AG04449 (cell line): Measurements from ENCODE around the gene AQP10.
"Not testable (repeated sequence)": the region's sequence is repeated elsewhere in the genome, so short reads cannot be mapped to it uniquely, and the experiment has no call there.

ENCODE experiments used
- CTCF ChIA-PET: fragments of 350-600 bp; formaldehyde crosslinking; extraction: SDS; loops from one replicate; lab custom pipeline; 2021; ENCODE audit warnings: antibody characterized with exemption; lab: Yijun Ruan, JAX
- POLR2A ChIA-PET: fragments of 400-600, 350-600 bp; formaldehyde crosslinking; extraction: SDS; loops from one replicate; lab custom pipeline; 2020; ENCODE audit warnings: antibody characterized with exemption, inconsistent platforms; lab: Yijun Ruan, JAX
- DNase-seq: peaks from one replicate; pipeline ENCODE4 v3.0.0-alpha.2; 2010; ENCODE audit warnings: low read depth, low spot score
- H3K4me3 ChIP-seq: 2 replicates; pipeline ENCODE4 v1.5.1; 2011; ENCODE audit warnings: low read depth, mild to moderate bottlenecking, control low read depth, low read length
- TF ChIP-seq, protein P1 (sequence below): IDR thresholded peaks from one replicate; pipeline ENCODE4 v1.5.1; 2011; ENCODE audit warnings: mild to moderate bottlenecking, moderate library complexity, low read length, control low read depth, inconsistent platforms; ENCODE audit not compliant: insufficient read depth; ENCODE audit errors: missing control alignments

AQP10 gene

DNA sequence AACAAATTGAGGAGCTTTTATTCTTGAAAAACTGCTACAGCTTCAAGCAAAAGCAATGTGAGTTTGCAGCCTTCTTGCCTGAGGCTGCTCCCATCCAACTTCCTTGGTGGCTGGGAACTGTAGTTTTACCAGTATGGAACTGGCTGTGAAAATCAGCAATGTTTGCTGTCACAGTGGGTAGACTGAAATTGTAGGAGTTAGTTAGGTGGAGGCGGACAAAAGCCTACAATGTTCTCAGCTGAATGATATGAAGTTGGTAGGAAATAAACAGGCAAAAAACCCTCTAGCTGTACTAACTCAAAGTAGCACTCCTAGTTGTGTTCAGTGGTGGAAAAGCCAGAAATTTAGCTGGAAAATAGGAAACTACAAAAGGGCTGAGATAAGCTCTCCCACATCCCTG, 30.0 kb upstream of the AQP10 start:
- CTCF ChIA-PET, result interaction anchor here (1.1 to 1.3 kb wide), 3 partner anchors 12 to 44 kb away, joined by 3 read pairs; no protein-coding TSS in a partner anchor
- POLR2A ChIA-PET, result interaction anchor here (1.2 kb wide), 1 partner anchor 36 kb away, joined by 6 read pairs; no protein-coding TSS in a partner anchor
- H3K4me3 ChIP-seq, result no peak overlapping the region
- DNase-seq, result no peak
- TF ChIP-seq, protein P1, sequence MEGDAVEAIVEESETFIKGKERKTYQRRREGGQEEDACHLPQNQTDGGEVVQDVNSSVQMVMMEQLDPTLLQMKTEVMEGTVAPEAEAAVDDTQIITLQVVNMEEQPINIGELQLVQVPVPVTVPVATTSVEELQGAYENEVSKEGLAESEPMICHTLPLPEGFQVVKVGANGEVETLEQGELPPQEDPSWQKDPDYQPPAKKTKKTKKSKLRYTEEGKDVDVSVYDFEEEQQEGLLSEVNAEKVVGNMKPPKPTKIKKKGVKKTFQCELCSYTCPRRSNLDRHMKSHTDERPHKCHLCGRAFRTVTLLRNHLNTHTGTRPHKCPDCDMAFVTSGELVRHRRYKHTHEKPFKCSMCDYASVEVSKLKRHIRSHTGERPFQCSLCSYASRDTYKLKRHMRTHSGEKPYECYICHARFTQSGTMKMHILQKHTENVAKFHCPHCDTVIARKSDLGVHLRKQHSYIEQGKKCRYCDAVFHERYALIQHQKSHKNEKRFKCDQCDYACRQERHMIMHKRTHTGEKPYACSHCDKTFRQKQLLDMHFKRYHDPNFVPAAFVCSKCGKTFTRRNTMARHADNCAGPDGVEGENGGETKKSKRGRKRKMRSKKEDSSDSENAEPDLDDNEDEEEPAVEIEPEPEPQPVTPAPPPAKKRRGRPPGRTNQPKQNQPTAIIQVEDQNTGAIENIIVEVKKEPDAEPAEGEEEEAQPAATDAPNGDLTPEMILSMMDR, result no peak

DNA sequence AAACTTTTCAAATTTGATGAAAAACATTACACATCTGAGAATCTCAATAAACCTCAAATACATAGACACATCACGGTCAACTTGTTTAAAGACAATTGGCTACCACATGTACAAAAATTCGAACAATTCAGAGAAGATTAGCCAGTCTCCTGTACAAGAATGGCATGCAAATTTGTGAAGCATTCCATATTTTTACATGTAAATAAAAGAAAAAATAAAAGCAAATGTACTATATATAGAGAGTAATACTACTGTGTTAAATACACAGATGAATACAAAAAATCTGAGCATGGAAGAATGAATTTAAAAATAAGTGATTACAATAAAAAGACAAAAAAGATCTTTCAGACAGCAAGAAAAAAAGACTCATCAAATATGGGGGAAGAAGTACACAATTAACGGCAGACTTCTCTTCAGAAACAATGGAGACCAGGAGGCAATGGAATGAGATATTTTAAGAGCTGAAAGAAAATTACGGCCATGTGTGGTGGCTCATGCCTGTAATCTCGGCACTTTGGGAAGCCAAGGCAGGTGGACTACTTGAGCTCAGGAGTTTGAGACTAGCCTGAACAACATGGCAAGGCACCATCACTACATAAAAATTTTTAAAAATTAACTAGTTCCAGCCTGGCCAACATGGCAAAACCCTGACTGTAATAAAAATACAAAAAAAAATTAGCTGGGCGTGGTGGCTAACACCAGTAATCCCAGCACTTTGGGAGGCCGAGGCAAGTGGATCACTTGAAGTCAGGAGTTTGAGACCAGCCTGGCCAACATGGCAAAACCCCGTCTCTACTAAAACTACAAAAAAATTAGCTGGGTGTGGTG, 25.3 kb upstream of the AQP10 start:
- CTCF ChIA-PET, result interaction anchor here (1.0 to 2.0 kb wide), 3 partner anchors 10 to 29 kb away, joined by 3 to 6 read pairs (median 3); no protein-coding TSS in a partner anchor

DNA sequence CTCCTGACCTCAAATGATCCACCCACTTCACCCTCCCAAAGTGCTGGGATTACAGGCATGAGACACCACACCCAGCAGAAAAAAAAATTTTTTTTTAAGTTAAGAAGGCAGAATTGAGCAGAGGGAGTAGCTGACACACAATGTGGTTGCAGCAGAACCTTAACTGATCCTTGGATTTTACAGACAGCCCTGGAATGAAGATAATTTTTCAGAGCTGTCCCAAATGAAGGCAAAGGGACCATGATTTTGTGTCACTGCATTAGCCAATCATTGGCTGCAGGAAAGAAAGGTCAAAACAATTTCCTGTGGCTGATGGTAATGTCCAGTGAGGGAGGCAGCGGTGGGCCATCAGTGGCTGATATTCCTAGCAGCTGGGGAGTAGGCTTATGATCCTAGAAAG, 19.3 kb upstream of the AQP10 start:
- TF ChIP-seq, protein P1, result no peak
- DNase-seq, result no peak
- no peak overlapping the region for H3K4me3 ChIP-seq
- ChIA-PET CTCF (interaction anchor here (0.9 to 1.1 kb wide), 2 partner anchors 21 to 29 kb away, joined by 3 read pairs; partner anchors contain the start of gene HAX1), POLR2A (no interaction called here)

More for the DNA sequence above, 25.3 kb upstream of the AQP10 start:
- no peak overlapping the region for H3K4me3 ChIP-seq
- no peak for DNase-seq
- TF ChIP-seq, protein P1, result no peak
- POLR2A ChIA-PET, result interaction anchor here (0.7 kb wide), 1 partner anchor 74 kb away, joined by 3 read pairs; no protein-coding TSS in a partner anchor

DNA sequence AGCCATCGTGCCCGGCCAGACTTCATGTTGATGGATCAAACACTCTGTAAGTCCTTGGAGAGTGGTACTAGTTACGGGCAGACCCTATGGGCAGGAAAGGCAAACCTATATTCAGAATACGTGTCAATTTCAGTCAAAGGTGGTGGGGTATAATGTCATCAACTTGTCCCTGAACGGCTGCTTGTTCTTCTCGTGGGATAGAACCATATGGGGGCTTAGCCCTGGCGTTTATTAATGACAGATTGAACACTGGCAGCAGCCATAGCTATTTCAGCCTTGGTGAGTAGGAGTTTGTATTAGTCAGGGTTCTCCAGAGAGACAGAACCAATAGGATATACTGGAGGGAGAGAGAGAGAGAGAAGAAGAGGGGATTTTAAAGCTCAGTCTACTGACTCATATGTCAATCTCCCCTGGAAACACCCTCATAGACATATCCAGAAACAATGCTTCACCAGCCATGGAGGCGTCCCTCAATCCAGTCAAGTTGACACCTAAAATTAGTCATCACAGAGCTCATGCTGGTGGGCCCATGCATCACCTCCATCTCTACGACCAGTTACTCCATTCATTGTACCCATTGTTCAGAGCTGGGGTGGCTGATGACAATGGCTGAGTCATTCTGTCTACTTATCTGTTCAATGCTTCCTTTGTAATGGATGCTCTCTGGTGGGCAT, 16.1 kb upstream of the AQP10 start:
- DNase-seq, result no peak
- ChIA-PET POLR2A (no interaction called here), CTCF (interaction anchor here (0.5 to 3.1 kb wide), 6 partner anchors 8 to 691 kb away, joined by 3 to 18 read pairs (median 8); partner anchors contain the start of gene ATP8B2)
- H3K4me3 ChIP-seq, result no peak overlapping the region
- TF ChIP-seq, protein P1, result no peak

DNA sequence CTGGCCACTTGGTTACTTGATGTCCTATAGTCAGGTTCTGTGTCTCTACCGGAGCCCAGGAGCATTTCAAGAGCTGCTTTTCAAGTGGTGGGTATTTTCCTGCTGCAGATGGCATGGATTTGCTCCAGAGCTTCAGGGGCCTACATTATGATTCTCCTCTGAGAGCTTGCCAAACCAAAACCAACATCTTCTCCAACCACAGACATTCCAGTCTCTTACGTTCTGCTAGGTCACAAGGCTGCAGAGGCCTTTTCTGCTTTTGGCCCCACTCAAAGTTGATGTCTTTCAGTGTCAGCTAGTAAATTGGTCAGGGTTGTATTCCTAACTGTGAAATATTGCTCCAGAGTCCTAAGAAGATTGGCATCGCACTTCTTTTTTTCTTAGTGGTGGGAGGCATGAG, 14.7 kb upstream of the AQP10 start:
- H3K4me3 ChIP-seq, result no peak overlapping the region
- CTCF ChIA-PET, result interaction anchor here (0.6 to 3.1 kb wide), 7 partner anchors 10 to 107 kb away, joined by 3 to 18 read pairs (median 6); partner anchors contain the start of gene ATP8B2
- POLR2A ChIA-PET, result no interaction called here
- no peak for DNase-seq
- TF ChIP-seq, protein P1, result no peak

DNA sequence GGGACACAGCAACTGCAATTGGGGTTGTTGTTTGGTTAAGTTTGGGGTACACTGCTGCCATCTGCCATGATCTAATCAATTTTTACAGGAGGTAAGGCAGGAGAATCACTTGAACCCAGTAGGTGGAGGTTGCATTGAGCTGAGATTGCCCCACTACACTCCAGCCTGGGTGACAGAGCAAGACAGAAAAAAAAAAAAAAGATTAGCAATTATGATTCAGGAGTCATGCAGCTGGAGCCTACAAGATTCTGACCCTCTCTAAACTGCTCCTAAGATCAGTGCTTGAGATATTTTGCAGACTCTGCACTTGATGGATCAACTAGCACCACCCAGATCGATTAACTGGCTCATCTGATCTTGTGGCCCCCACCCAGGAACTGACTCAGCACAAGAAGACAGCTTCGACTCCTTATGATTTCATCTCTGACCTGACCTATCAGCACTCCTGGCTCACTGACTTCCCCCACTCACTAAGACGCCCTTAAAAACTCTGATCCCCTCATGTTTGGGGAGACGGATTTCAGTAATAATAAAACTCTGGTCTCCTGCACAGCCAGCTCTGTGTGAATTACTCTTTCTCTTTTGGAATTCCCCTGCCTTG, 13.1 kb upstream of the AQP10 start:
- POLR2A ChIA-PET, DNase-seq, H3K4me3 ChIP-seq: not testable (repeated sequence)
- CTCF ChIA-PET, result interaction anchor here (1.1 to 1.4 kb wide), 2 partner anchors 13 to 27 kb away, joined by 3 to 4 read pairs; no protein-coding TSS in a partner anchor

DNA sequence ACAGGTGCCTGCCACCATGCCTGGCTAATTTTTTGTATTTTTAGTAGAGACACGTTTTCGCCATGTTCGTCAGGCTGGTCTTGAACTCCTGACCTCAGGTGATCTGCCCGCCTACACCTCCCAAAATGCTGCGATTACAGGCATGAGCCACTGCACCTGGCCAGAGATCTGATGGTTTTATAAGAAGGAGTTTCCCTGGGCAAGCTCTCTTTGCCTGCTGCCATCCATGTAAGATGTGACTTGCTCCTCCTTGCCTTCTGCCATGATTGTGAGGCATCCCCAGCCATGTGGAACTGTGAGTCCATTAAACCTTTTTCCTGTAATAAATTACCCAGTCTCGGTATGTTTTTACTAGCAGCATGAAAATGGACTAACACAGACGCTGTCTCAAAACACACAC, 11.8 kb upstream of the AQP10 start:
- CTCF ChIA-PET, DNase-seq, H3K4me3 ChIP-seq, POLR2A ChIA-PET: not testable (repeated sequence)

DNA sequence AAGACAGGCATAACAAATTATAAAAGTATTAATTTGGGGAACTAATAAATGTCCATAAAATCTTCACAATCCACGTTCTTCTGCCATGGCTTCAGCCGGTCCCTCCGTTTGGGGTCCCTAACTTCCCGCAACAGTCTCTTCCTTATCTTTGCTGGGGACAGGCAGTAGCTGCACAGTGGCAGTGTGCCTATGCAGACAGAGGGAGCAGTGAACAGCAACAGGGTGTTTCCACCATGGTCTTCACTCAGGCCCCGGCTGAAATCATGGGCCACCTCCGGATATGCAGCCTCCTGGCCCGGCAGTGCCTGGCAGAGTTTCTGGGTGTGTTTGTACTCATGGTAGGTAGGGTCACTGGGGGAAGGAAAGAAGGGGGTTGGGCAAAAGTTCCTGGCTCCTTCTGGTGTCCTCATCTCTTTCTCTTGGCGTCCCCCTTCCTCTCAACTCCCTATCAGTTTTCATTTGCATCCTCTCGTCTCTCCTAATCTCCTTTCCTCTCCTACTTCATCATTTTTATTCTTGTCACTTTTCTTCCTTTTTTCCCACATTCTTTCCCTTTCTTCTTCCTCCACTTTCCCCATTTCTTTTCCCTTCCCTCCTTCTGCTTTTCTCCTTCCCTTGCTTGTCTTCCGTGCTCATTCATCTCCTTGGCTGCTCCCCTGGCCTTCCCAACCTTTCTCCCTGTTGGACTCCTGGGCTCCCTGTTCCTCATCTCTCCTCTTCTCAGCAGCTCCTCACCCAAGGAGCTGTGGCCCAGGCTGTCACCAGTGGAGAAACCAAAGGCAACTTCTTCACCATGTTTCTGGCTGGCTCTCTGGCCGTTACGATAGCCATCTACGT, 8.4 kb upstream of the AQP10 start:
- CTCF ChIA-PET, result interaction anchor here (1.5 to 1.6 kb wide), 2 partner anchors 12 to 21 kb away, joined by 4 to 9 read pairs; no protein-coding TSS in a partner anchor
- POLR2A ChIA-PET, DNase-seq, H3K4me3 ChIP-seq: not testable (repeated sequence)
